DOHH2 (cell line): ENCODE measurements around the gene COG1.

Experiments
- H3F3A ChIP-seq: fragments of 200-600 bp; sonication (generic), shearing (Covaris generic); 2 replicates; pipeline ENCODE4 v1.6.0; 2016; ENCODE audit warnings: antibody characterized with exemption, mild to moderate bottlenecking; ENCODE audit not compliant: control insufficient read depth, insufficient read depth
- H3K27ac ChIP-seq: fragments of 200-600 bp; sonication (generic); 2 replicates; pipeline ENCODE4 v1.5.1; 2014; ENCODE audit warnings: low read depth, mild to moderate bottlenecking, low read length, moderate library complexity
- H3K27me3 ChIP-seq: fragments of 200-600 bp; sonication (generic); 2 replicates; pipeline ENCODE4 v1.6.1; 2014; ENCODE audit warnings: mild to moderate bottlenecking, low read length, mixed read lengths; ENCODE audit not compliant: control insufficient read depth
- H3K36me3 ChIP-seq: fragments of 200-600 bp; sonication (generic); 2 replicates; pipeline ENCODE4 v1.6.1; 2014; ENCODE audit warnings: mild to moderate bottlenecking, low read length, moderate library complexity, mixed read lengths; ENCODE audit not compliant: control insufficient read depth
- H3K4me1 ChIP-seq: fragments of 200-600 bp; sonication (generic); 2 replicates; pipeline ENCODE4 v1.6.1; 2014; ENCODE audit warnings: mild to moderate bottlenecking, low read length, mixed read lengths; ENCODE audit not compliant: control insufficient read depth
- H3K4me2 ChIP-seq: fragments of 200-600 bp; sonication (generic); 2 replicates; pipeline ENCODE4 v1.6.0; 2014; ENCODE audit warnings: mild to moderate bottlenecking, low read length, moderate library complexity
- H3K4me3 ChIP-seq: fragments of 200-600 bp; sonication (generic); 2 replicates; pipeline ENCODE4 v1.5.1; 2014; ENCODE audit warnings: mild to moderate bottlenecking, low read length, mixed read lengths
- H3K79me2 ChIP-seq: fragments of 200-600 bp; sonication (generic); 2 replicates; pipeline ENCODE4 v1.6.1; 2014; ENCODE audit warnings: mild to moderate bottlenecking, low read length, mixed read lengths; ENCODE audit not compliant: control insufficient read depth
- H3K9me2 ChIP-seq: fragments of 200-600 bp; sonication (generic); replicated peaks from 2 replicates; pipeline ENCODE4 v1.6.1; 2014; ENCODE audit warnings: mild to moderate bottlenecking, low read length, mixed read lengths; ENCODE audit not compliant: control insufficient read depth
- H3K9me3 ChIP-seq: fragments of 200-600 bp; sonication (generic); 2 replicates; pipeline ENCODE4 v1.6.1; 2014; ENCODE audit warnings: antibody characterized with exemption, low read length, mixed read lengths; ENCODE audit not compliant: control insufficient read depth, insufficient read depth
- H4K20me1 ChIP-seq: fragments of 200-600 bp; sonication (generic); 2 replicates; pipeline ENCODE4 v1.6.0; 2014; ENCODE audit warnings: low read depth, mild to moderate bottlenecking, antibody characterized with exemption, low read length, moderate library complexity; ENCODE audit not compliant: control insufficient read depth, insufficient read depth
- CTCF ChIP-seq: fragments of 200-600 bp; sonication (generic); IDR thresholded peaks from one replicate; pipeline ENCODE4 v1.5.1; 2014; ENCODE audit warnings: antibody characterized with exemption, mild to moderate bottlenecking, low read depth, low read length; ENCODE audit not compliant: poor library complexity, severe bottlenecking
- EZH2phosphoT487 ChIP-seq: fragments of 200-600 bp; sonication (generic); IDR thresholded peaks from 2 replicates; pipeline ENCODE4 v1.6.1; 2017; ENCODE audit warnings: borderline replicate concordance, mild to moderate bottlenecking, antibody characterized with exemption, low read length, moderate library complexity, mixed read lengths

Gene COG1

GRCh38 chr17:73175962-73176565, 16.8 kb upstream of the COG1 start:
- Histone ChIP-seq H3F3A (no peaks in the 10 kb centered on the region), H4K20me1 (no peaks in the 10 kb centered on the region), H3K36me3 (no peaks in the 10 kb centered on the region), H3K4me3 (no peak overlapping the region), H3K4me2 (no peak overlapping the region), H3K27ac (no peak overlapping the region), H3K9me2 (no peaks in the 10 kb centered on the region), H3K9me3 (no peaks in the 10 kb centered on the region), H3K79me2 (no peaks in the 10 kb centered on the region), H3K4me1 (no peaks in the 10 kb centered on the region), H3K27me3 (no peaks in the 10 kb centered on the region)
- TF ChIP-seq EZH2phosphoT487, result no peak
- TF ChIP-seq CTCF, result no peak

- Histone ChIP-seq H3K4me3 (no peak overlapping the region), H3K27me3 (no peaks in the 10 kb centered on the region), H4K20me1 (no peaks in the 10 kb centered on the region), H3K4me2 (no peak overlapping the region), H3K4me1 (no peaks in the 10 kb centered on the region), H3K27ac (no peak overlapping the region), H3K36me3 (no peaks in the 10 kb centered on the region), H3F3A (no peaks in the 10 kb centered on the region), H3K9me3 (no peaks in the 10 kb centered on the region), H3K9me2 (no peaks in the 10 kb centered on the region), H3K79me2 (no peaks in the 10 kb centered on the region)
- TF ChIP-seq EZH2phosphoT487, result no peak
- no peak for TF ChIP-seq CTCF
These were observed 13.5 kb upstream of the COG1 start for GRCh38 chr17:73179387-73179786.

- no peak for TF ChIP-seq CTCF
- no peak for TF ChIP-seq EZH2phosphoT487
- no peak overlapping the region for H3K4me3 ChIP-seq
- no peaks in the 10 kb centered on the region for H4K20me1 ChIP-seq
- no peaks in the 10 kb centered on the region for H3F3A ChIP-seq
- no peaks in the 10 kb centered on the region for H3K27me3 ChIP-seq
- no peak overlapping the region for H3K27ac ChIP-seq
- H3K4me1 ChIP-seq, result no peaks in the 10 kb centered on the region
- no peak overlapping the region for H3K4me2 ChIP-seq
- no peaks in the 10 kb centered on the region for H3K9me2 ChIP-seq
- no peaks in the 10 kb centered on the region for H3K79me2 ChIP-seq
- no peaks in the 10 kb centered on the region for H3K9me3 ChIP-seq
- no peaks in the 10 kb centered on the region for H3K36me3 ChIP-seq
These were observed 13.0 kb upstream of the COG1 start for GRCh38 chr17:73179878-73180277.
